Measurements from ENCODE around the gene TTLL10. TPM values are rescaled to one million over a fixed set of nuclear protein-coding genes. Genes with fewer than 3 reads are reported as not detected.
"Not testable (repeated sequence)": the region's sequence is repeated elsewhere in the genome, so short reads cannot be mapped to it uniquely, and the experiment has no call there.

The TTLL10 gene
- total and polyA plus RNA-seq, 10 donors = 0.02 to 0.34 (median 0.10) TPM; not detected in 6

- Histone ChIP-seq H3K4me3 (peak overlapping the region; percentile 6 to 68 (median 26)), H3K27ac (peak overlapping the region in 7 of 8 donors; percentile 13 to 90 (median 77)), H3K36me3 (no peaks in the 10 kb centered on the region), H3K9me3 (no peaks in the 10 kb centered on the region), H3K27me3 (replicated peaks in 1 of 7) (peaks cover 0 to 42% (median 16%) of the 10 kb centered on the region in 7 donors), H3K4me1 (peaks cover 0 to 44% (median 19%) of the 10 kb centered on the region in 6 donors)
- TF ChIP-seq POLR2A (IDR thresholded peaks at IDR 0.05) (no peak), POLR2AphosphoS5 (IDR thresholded peaks at IDR 0.05) (peak; percentile 67 to 77 (median 74))
- 13 to 27% (median 14%) methylated on average over 19 to 36 of the region's 36 CpGs for WGBS, 5 donors
- intact Hi-C loops (cut with DNase I; ENCODE audit: low total_unique reads) = no loop called here
- peak; percentile 92 for DNase-seq
These were observed 36.2 kb upstream of the TTLL10 start for GRCh38 chr1:1137256-1138045.

GRCh38 chr1:1140673-1141072 lies 33.0 kb upstream of the TTLL10 start:
- Histone ChIP-seq H3K9me3 (no peaks in the 10 kb centered on the region), H3K4me3 (no peak overlapping the region), H3K4me1 (peaks cover 0 to 62% (median 37%) of the 10 kb centered on the region in 6 donors), H3K36me3 (no peaks in the 10 kb centered on the region), H3K27me3 (replicated peaks in 1 of 7) (peaks cover 0 to 66% (median 16%) of the 10 kb centered on the region in 7 donors), H3K27ac (no peak overlapping the region)
- TF ChIP-seq, protein P1, sequence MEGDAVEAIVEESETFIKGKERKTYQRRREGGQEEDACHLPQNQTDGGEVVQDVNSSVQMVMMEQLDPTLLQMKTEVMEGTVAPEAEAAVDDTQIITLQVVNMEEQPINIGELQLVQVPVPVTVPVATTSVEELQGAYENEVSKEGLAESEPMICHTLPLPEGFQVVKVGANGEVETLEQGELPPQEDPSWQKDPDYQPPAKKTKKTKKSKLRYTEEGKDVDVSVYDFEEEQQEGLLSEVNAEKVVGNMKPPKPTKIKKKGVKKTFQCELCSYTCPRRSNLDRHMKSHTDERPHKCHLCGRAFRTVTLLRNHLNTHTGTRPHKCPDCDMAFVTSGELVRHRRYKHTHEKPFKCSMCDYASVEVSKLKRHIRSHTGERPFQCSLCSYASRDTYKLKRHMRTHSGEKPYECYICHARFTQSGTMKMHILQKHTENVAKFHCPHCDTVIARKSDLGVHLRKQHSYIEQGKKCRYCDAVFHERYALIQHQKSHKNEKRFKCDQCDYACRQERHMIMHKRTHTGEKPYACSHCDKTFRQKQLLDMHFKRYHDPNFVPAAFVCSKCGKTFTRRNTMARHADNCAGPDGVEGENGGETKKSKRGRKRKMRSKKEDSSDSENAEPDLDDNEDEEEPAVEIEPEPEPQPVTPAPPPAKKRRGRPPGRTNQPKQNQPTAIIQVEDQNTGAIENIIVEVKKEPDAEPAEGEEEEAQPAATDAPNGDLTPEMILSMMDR (IDR thresholded peaks at IDR 0.05 in 8 of 11, conservative IDR thresholded peaks at IDR 0.05 in 3 of 11) = no peak
- TF ChIP-seq POLR2A (IDR thresholded peaks at IDR 0.05) (no peak), POLR2AphosphoS5 (IDR thresholded peaks at IDR 0.05) (no peak)
- intact Hi-C loops (cut with DNase I; ENCODE audit: low total_unique reads) = no loop called here
- 57 to 80% (median 59%) methylated on average over 18 of the region's 18 CpGs for whole genome bisulfite sequencing, 5 donors
- DNase-seq = no peak

- TF ChIP-seq POLR2AphosphoS5 (IDR thresholded peaks at IDR 0.05) = no peak
- TF ChIP-seq, protein P1 (IDR thresholded peaks at IDR 0.05 in 8 of 11, conservative IDR thresholded peaks at IDR 0.05 in 3 of 11) = no peak
- no peak for TF ChIP-seq POLR2A (IDR thresholded peaks at IDR 0.05)
- H3K36me3 ChIP-seq = no peaks in the 10 kb centered on the region
- H3K27ac ChIP-seq = no peak overlapping the region
- WGBS, 5 donors = 57 to 73% (median 59%) methylated on average over 8 to 24 of the region's 25 CpGs
- H3K9me3 ChIP-seq = no peaks in the 10 kb centered on the region
- no peak for DNase-seq
- peaks cover 0 to 56% (median 35%) of the 10 kb centered on the region in 6 donors for H3K4me1 ChIP-seq
- peaks cover 0 to 66% (median 16%) of the 10 kb centered on the region in 7 donors for H3K27me3 ChIP-seq (replicated peaks in 1 of 7)
- no peak overlapping the region for H3K4me3 ChIP-seq
- intact Hi-C loops (cut with DNase I; ENCODE audit: low total_unique reads) = no loop called here
These were observed 32.3 kb upstream of the TTLL10 start for GRCh38 chr1:1141244-1141910.

- Histone ChIP-seq H3K9me3 (no peaks in the 10 kb centered on the region), H3K4me1 (peaks cover 0 to 51% (median 30%) of the 10 kb centered on the region in 6 donors), H3K36me3 (no peaks in the 10 kb centered on the region), H3K4me3 (no peak overlapping the region), H3K27ac (no peak overlapping the region), H3K27me3 (replicated peaks in 1 of 7) (peaks cover 0 to 66% (median 11%) of the 10 kb centered on the region in 7 donors)
- DNase-seq = no peak
- 64 to 79% (median 76%) methylated on average over 12 to 15 of the region's 15 CpGs for WGBS, 5 donors
- TF ChIP-seq, protein P1 (IDR thresholded peaks at IDR 0.05 in 8 of 11, conservative IDR thresholded peaks at IDR 0.05 in 3 of 11) = no peak
- TF ChIP-seq POLR2A (IDR thresholded peaks at IDR 0.05) (no peak), POLR2AphosphoS5 (IDR thresholded peaks at IDR 0.05) (no peak)
- intact Hi-C loops (cut with DNase I; ENCODE audit: low total_unique reads) = no loop called here
These were observed 31.8 kb upstream of the TTLL10 start for GRCh38 chr1:1141911-1142250.

- WGBS, 5 donors = 49 to 77% (median 67%) methylated on average over 15 of the region's 15 CpGs
- H3K36me3 ChIP-seq; H3K9me3 ChIP-seq; intact Hi-C loops (cut with DNase I; ENCODE audit: low total_unique reads); H3K4me3 ChIP-seq; DNase-seq; H3K27ac ChIP-seq: not testable (repeated sequence)
- Histone ChIP-seq H3K4me1 (peaks cover 0 to 46% (median 25%) of the 10 kb centered on the region in 6 donors), H3K27me3 (replicated peaks in 1 of 7) (peaks cover 0 to 66% (median 6%) of the 10 kb centered on the region in 7 donors)
These were observed 31.3 kb upstream of the TTLL10 start for GRCh38 chr1:1142352-1142751.

Data from spleen (tissue), 11 donors.